Transverse colon (tissue), 4 donors: ENCODE measurements around the gene PIK3AP1.

Source experiments
- POLR2A ChIP-seq: fragments of 450-650 bp; IDR thresholded peaks from one replicate; pipeline ENCODE4 v1.6.1; 2016; ENCODE audit warnings: antibody characterized with exemption, mild to moderate bottlenecking, moderate library complexity
- POLR2AphosphoS5 ChIP-seq, 3 donors: sonication (generic); formaldehyde crosslinking; IDR thresholded peaks; one replicate each; pipeline ENCODE4 v1.6.1; 2016; ENCODE audit warnings: antibody characterized with exemption in 3 of 3
- TF ChIP-seq, protein P1 (sequence below), 5 experiments: fragments of 200-600 bp in 3 of 5; fragments of 450-650 bp in 2 of 5; sonication (generic) in 3 of 5; IDR thresholded peaks; 1 replicate in 2 of 5; 2 replicates in 3 of 5; pipeline ENCODE4 v1.5.1; 2016 to 2017; ENCODE audit warnings: antibody characterized with exemption in 5 of 5, inconsistent platforms in 3 of 5, mild to moderate bottlenecking in 2 of 5, moderate library complexity in 1 of 5

DNA sequence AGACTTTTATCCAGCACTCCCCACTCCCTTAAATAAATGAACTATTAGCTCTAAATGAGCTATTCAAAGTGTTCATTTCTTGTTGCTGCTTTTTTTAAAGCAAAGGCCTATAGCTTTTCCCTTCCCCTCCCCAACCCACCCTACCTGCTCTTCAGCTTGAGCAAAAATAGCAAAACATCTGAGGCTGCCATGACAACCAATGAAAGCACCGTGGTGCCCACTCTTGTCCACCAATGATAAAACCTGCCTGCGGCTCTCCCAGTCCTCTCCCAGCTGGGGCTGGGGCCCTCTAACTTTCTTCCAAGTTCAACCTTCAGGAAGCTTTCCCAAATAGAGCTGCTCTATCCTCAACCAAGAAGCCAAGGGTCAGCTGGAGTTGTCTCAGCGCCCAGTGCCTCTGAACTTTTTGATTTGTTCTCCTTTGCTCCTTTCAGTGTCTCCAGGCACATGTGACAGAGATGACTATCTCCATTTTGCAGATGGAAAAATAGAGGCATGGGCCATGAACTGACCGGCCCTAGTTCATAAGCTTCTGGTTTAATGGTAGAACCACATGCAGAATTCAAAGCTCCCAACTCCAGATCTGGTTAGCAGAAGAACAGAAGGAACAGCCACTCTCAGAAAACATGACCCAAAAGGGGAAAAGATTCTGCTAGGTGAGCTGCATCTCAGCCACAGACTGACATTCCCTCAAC, 47.7 kb downstream of the PIK3AP1 start:
- TF ChIP-seq POLR2A (no peak), POLR2AphosphoS5 (IDR thresholded peaks at IDR 0.05) (no peak)
- TF ChIP-seq, protein P1, sequence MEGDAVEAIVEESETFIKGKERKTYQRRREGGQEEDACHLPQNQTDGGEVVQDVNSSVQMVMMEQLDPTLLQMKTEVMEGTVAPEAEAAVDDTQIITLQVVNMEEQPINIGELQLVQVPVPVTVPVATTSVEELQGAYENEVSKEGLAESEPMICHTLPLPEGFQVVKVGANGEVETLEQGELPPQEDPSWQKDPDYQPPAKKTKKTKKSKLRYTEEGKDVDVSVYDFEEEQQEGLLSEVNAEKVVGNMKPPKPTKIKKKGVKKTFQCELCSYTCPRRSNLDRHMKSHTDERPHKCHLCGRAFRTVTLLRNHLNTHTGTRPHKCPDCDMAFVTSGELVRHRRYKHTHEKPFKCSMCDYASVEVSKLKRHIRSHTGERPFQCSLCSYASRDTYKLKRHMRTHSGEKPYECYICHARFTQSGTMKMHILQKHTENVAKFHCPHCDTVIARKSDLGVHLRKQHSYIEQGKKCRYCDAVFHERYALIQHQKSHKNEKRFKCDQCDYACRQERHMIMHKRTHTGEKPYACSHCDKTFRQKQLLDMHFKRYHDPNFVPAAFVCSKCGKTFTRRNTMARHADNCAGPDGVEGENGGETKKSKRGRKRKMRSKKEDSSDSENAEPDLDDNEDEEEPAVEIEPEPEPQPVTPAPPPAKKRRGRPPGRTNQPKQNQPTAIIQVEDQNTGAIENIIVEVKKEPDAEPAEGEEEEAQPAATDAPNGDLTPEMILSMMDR (IDR thresholded peaks at IDR 0.05): no peak
